Peyer's patch (tissue), 4 donors: ENCODE results near the gene SDF4. TPM values are rescaled to one million over a fixed set of nuclear protein-coding genes. Genes with fewer than 3 reads are reported as not detected.

Experiments used
- DNase-seq, 3 donors: peaks; one replicate each; pipeline ENCODE4 v3.0.0-alpha.2; 2017 to 2019
- H3K27ac ChIP-seq, 4 donors: fragments of 200-600 bp; sonication (generic); one replicate each; pipeline ENCODE4 v1.5.1; 2016 to 2019
- H3K27me3 ChIP-seq, 2 donors: fragments of 200-600 bp; sonication (generic); one replicate each; pipeline ENCODE4 v1.5.1; 2019
- H3K36me3 ChIP-seq, 3 donors: fragments of 200-600 bp; sonication (generic); one replicate each; pipeline ENCODE4 v1.5.1; 2016 to 2019
- H3K4me1 ChIP-seq, 4 donors: fragments of 200-600 bp; sonication (generic); one replicate each; pipeline ENCODE4 v1.5.1; 2016 to 2019
- H3K4me3 ChIP-seq, 4 donors: fragments of 200-600 bp; sonication (generic); 1 replicate in 3 of 4; 2 replicates in 1 of 4; pipeline ENCODE4 v1.5.1; 2016 to 2019; ENCODE audit warnings: mild to moderate bottlenecking in 1 of 4
- H3K9me3 ChIP-seq, 4 donors: fragments of 200-600 bp; sonication (generic); one replicate each; pipeline ENCODE4 v1.5.1; 2016 to 2019; ENCODE audit warnings: mild to moderate bottlenecking in 1 of 4
- POLR2A ChIP-seq, 2 donors: fragments of 450-650 bp; IDR thresholded peaks; one replicate each; pipeline ENCODE4 v1.5.1; 2017; ENCODE audit warnings: antibody characterized with exemption in 2 of 2, mild to moderate bottlenecking in 2 of 2, moderate library complexity in 2 of 2
- total RNA-seq, 4 donors: library from RNA; depleted of rRNA; stranded (reverse); fragments of >200 nt; gene quantifications; one replicate each; pipeline ENCODE4 v1.1.0, GENCODE V29; 2016
- TF ChIP-seq, protein P1 (sequence below), 6 experiments: fragments of 450-650 bp in 4 of 6; fragments of 200-600 bp in 2 of 6; sonication (generic) in 1 of 6; IDR thresholded peaks; one replicate each; pipeline ENCODE4 v1.5.1; 2017 to 2019; ENCODE audit warnings: antibody characterized with exemption in 6 of 6, mild to moderate bottlenecking in 3 of 6, moderate library complexity in 1 of 6

SDF4 gene
- total RNA-seq, 4 donors from 2014 or later = 88.3 to 280 (median 177) TPM

DNA sequence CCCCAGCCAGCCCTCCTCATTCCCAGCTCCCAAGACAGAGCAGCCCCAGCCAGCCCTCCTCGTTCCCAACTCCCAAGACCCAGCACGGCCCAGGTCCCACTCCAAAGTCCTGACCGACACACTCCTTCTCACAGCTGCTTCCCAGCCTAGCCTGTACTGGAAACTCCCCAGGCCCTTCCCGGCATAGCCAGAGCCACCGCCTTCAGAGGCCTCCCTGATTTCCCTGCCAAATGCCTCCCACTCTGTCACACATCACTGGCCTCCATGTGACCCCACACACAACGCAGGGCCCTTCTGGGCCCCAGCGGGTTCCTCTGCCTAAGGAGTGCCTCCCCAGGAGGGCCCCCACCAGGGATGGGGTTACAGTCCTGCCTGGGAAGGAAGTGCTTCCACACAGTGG, 39.0 kb upstream of the SDF4 start:
- H3K27ac ChIP-seq = no peak overlapping the region
- no peaks in the 10 kb centered on the region for H3K9me3 ChIP-seq
- TF ChIP-seq, protein P1, sequence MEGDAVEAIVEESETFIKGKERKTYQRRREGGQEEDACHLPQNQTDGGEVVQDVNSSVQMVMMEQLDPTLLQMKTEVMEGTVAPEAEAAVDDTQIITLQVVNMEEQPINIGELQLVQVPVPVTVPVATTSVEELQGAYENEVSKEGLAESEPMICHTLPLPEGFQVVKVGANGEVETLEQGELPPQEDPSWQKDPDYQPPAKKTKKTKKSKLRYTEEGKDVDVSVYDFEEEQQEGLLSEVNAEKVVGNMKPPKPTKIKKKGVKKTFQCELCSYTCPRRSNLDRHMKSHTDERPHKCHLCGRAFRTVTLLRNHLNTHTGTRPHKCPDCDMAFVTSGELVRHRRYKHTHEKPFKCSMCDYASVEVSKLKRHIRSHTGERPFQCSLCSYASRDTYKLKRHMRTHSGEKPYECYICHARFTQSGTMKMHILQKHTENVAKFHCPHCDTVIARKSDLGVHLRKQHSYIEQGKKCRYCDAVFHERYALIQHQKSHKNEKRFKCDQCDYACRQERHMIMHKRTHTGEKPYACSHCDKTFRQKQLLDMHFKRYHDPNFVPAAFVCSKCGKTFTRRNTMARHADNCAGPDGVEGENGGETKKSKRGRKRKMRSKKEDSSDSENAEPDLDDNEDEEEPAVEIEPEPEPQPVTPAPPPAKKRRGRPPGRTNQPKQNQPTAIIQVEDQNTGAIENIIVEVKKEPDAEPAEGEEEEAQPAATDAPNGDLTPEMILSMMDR (IDR thresholded peaks at IDR 0.05) = no peak
- no peak for TF ChIP-seq POLR2A (IDR thresholded peaks at IDR 0.05)
- DNase-seq = no peak
- no peak overlapping the region for H3K4me3 ChIP-seq
- H3K27me3 ChIP-seq = no peaks in the 10 kb centered on the region
- peaks cover 5 to 40% (median 28%) of the 10 kb centered on the region in 4 donors for H3K4me1 ChIP-seq
- peaks cover 0 to 31% (median 0%) of the 10 kb centered on the region in 3 donors for H3K36me3 ChIP-seq

DNA sequence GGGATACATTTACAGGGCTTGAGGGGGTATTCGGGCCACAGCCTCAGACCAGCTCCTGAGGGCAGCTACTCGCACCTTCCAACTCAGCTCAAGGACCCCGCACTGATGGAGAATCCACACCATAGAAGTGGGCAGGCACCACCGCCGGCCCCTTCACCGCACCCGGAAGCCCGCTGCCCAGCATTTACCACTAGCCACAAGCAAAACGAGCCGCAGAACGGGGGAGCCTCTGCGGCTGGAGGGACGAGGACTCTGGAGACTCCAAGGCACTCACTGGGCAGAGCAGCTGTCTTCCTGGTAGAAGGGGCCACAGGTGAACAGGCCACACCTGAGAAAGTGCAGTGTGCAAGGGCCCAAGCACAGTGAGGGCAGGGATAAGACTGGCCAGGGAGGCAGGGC, 36.5 kb upstream of the SDF4 start:
- DNase-seq = no peak
- TF ChIP-seq POLR2A (IDR thresholded peaks at IDR 0.05) = no peak
- TF ChIP-seq, protein P1 (IDR thresholded peaks at IDR 0.05) = no peak
- Histone ChIP-seq H3K4me1 (peaks cover 0 to 31% (median 26%) of the 10 kb centered on the region in 4 donors), H3K27ac (no peak overlapping the region), H3K9me3 (no peaks in the 10 kb centered on the region), H3K36me3 (peaks cover 0 to 55% (median 0%) of the 10 kb centered on the region in 3 donors), H3K27me3 (no peaks in the 10 kb centered on the region), H3K4me3 (no peak overlapping the region)

DNA sequence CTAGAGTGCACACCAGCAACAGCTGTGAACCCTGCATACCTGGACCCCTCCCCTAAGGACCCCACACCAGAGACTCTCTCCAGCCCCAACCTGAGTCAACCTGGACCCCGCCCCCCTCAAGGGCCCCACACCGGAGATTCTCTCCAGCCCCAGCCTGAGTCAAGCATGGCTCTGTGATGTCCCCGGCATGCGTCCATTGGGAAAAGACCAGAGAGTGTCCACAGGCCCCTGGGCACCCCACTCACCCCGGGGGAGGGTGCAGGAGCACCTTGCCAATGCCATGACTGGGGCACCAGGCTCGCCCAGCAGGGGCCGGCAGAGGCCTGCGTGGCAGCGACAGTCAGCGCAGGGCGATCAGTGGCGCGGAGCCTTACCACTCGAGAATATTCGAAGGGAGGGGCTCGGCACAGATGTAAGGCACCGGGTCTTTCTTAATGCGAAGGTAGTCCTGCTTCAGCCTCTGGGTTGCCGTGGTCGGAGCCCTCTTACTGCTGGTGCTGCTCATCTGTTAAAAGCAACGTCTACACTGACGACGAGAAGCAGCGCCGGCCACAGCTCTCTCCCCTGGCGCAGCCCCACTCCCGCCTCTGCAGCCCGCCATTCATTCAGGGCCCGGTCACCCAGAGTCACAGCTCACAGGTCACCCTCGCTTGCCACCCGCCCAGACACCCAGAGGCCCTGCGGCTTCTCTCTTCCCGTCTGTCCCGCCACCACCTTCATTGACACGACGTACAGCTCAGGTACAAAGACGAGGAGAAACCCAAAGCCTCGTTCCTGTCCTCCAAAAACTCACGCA, 35.9 kb upstream of the SDF4 start:
- no peak overlapping the region for H3K4me3 ChIP-seq
- DNase-seq = no peak
- no peaks in the 10 kb centered on the region for H3K9me3 ChIP-seq
- H3K27me3 ChIP-seq = no peaks in the 10 kb centered on the region
- H3K4me1 ChIP-seq = peaks cover 0 to 30% (median 23%) of the 10 kb centered on the region in 4 donors
- no peak overlapping the region for H3K27ac ChIP-seq
- no peak for TF ChIP-seq POLR2A (IDR thresholded peaks at IDR 0.05)
- TF ChIP-seq, protein P1 (IDR thresholded peaks at IDR 0.05) = no peak
- peaks cover 0 to 61% (median 0%) of the 10 kb centered on the region in 3 donors for H3K36me3 ChIP-seq

DNA sequence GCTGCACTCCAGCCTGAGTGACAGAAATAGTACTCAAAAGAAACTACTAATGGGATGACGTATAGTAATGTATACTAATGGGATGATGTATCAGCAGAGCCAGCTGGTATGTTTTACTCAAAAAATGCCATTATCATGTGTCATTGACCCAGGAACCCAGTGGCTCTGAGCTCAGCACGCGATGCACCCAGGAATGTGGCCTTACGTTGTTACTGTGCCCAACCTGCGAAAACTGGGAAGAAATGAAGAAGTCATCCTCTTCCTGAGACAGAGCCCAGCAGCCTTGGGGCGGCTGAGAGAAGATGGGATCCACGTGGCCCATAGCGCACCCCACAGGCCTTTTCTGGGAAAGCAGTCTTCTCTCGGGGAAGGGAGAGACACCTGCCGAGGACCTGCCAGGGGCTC, 33.1 kb upstream of the SDF4 start:
- Histone ChIP-seq H3K9me3 (no peaks in the 10 kb centered on the region), H3K27me3 (no peaks in the 10 kb centered on the region), H3K27ac (no peak overlapping the region), H3K36me3 (peaks cover 0 to 83% (median 0%) of the 10 kb centered on the region in 3 donors), H3K4me3 (no peak overlapping the region), H3K4me1 (peaks cover 0 to 2% (median 0%) of the 10 kb centered on the region in 4 donors)
- no peak for DNase-seq
- TF ChIP-seq POLR2A (IDR thresholded peaks at IDR 0.05) = no peak
- TF ChIP-seq, protein P1 (IDR thresholded peaks at IDR 0.05) = no peak

DNA sequence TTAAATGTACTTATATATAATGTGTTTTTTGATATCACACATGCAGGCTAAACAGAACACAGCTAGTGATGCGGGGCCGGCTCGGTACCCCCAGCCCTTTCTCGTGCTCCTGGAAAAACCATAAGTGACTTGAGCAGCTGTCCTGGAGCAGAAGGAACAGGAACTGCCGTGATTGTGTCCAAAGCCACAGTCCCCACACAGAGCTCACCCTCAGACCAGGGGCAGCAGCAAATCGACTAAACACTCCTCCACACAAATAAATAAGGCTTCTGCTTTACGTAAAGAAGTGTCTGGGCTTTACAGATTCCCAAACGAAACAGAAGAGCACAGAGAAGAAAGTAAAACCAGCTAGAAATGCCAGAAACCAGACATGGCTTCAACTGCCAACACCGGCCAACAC, 32.2 kb upstream of the SDF4 start:
- H3K27me3 ChIP-seq = no peaks in the 10 kb centered on the region
- H3K36me3 ChIP-seq = peaks cover 0 to 91% (median 0%) of the 10 kb centered on the region in 3 donors
- H3K4me1 ChIP-seq = no peaks in the 10 kb centered on the region
- TF ChIP-seq, protein P1 (IDR thresholded peaks at IDR 0.05) = no peak
- no peak for TF ChIP-seq POLR2A (IDR thresholded peaks at IDR 0.05)
- no peaks in the 10 kb centered on the region for H3K9me3 ChIP-seq
- no peak for DNase-seq
- no peak overlapping the region for H3K27ac ChIP-seq
- no peak overlapping the region for H3K4me3 ChIP-seq
